NB4 (cell line): ENCODE results near the gene RRAGC.

Source experiments
- DNase-seq: peaks from one replicate; pipeline ENCODE4 v3.0.0; 2010; ENCODE audit warnings: low read depth
- H3K4me3 ChIP-seq: one replicate; pipeline ENCODE4 v1.5.1; 2011; ENCODE audit warnings: mild to moderate bottlenecking, low read depth, low read length, moderate library complexity
- MYC ChIP-seq: IDR thresholded peaks from 2 replicates; pipeline ENCODE4 v1.6.1; 2011; ENCODE audit warnings: low read depth, low read length
- POLR2A ChIP-seq: IDR thresholded peaks from 2 replicates; pipeline ENCODE4 v1.6.1; 2011; ENCODE audit warnings: mild to moderate bottlenecking; ENCODE audit not compliant: insufficient read length; ENCODE audit errors: extremely low read depth
- TF ChIP-seq, protein P1 (sequence below): IDR thresholded peaks from 2 replicates; pipeline ENCODE4 v1.6.1; 2011; ENCODE audit warnings: low read depth, low read length
- TF ChIP-seq, protein P2 (sequence below): IDR thresholded peaks from one replicate; pipeline ENCODE4 v1.5.1; 2012; ENCODE audit warnings: low read depth, low read length

RRAGC gene

GRCh38 chr1:38834221-38834782, 25.3 kb downstream of the RRAGC start:
- peak; percentile 54 for DNase-seq
- no peak overlapping the region for H3K4me3 ChIP-seq
- TF ChIP-seq, protein P1, sequence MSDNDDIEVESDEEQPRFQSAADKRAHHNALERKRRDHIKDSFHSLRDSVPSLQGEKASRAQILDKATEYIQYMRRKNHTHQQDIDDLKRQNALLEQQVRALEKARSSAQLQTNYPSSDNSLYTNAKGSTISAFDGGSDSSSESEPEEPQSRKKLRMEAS, result no peak
- TF ChIP-seq, protein P2, sequence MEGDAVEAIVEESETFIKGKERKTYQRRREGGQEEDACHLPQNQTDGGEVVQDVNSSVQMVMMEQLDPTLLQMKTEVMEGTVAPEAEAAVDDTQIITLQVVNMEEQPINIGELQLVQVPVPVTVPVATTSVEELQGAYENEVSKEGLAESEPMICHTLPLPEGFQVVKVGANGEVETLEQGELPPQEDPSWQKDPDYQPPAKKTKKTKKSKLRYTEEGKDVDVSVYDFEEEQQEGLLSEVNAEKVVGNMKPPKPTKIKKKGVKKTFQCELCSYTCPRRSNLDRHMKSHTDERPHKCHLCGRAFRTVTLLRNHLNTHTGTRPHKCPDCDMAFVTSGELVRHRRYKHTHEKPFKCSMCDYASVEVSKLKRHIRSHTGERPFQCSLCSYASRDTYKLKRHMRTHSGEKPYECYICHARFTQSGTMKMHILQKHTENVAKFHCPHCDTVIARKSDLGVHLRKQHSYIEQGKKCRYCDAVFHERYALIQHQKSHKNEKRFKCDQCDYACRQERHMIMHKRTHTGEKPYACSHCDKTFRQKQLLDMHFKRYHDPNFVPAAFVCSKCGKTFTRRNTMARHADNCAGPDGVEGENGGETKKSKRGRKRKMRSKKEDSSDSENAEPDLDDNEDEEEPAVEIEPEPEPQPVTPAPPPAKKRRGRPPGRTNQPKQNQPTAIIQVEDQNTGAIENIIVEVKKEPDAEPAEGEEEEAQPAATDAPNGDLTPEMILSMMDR, result no peak
- peak; percentile 29; the same call in 1 of the 2 replicates for TF ChIP-seq MYC
- TF ChIP-seq POLR2A, result no peak

DNA sequence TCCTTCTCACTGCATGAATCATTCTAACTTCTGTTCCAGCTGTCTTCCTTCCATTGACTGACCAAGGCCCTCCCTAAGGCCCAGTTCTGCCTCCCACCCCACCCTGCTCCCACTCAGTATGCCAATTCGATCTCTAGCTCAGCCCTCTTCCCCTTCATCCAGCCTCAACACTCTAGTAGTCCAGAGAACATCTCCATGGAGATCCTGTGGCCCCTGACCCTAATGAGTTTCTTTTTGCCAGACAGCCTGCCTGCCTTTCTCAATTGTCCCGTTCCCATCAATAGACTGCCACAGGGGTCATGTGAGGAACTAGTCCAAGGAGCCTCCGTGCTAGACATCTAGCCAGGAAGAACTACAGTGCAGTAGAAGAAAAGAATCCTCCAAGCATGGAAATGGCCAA, 26.4 kb downstream of the RRAGC start:
- TF ChIP-seq POLR2A, result no peak
- TF ChIP-seq, protein P2, result no peak
- TF ChIP-seq, protein P1, result no peak
- no peak for TF ChIP-seq MYC
- DNase-seq, result no peak
- H3K4me3 ChIP-seq, result no peak overlapping the region

DNA sequence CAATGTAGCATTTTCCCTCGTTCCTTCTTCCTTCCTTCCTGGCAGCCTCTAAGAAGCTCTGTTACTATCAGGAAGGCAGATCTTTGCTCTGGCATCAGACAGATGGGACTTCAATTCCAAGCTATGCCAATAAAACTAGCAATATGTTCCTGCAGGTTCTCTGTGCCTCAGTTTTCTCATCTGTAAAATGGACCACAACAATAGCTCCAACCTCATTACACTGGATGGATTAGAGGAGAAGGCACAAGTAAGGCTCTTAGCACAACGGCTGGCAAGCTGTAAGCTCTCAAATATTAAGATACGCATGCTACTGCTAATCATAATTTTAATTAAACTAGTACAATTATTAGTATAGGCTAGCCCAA, 27.2 kb downstream of the RRAGC start:
- TF ChIP-seq MYC (no peak), POLR2A (no peak)
- TF ChIP-seq, protein P2, result no peak
- TF ChIP-seq, protein P1, result no peak
- H3K4me3 ChIP-seq, result no peak overlapping the region
- DNase-seq, result no peak

DNA sequence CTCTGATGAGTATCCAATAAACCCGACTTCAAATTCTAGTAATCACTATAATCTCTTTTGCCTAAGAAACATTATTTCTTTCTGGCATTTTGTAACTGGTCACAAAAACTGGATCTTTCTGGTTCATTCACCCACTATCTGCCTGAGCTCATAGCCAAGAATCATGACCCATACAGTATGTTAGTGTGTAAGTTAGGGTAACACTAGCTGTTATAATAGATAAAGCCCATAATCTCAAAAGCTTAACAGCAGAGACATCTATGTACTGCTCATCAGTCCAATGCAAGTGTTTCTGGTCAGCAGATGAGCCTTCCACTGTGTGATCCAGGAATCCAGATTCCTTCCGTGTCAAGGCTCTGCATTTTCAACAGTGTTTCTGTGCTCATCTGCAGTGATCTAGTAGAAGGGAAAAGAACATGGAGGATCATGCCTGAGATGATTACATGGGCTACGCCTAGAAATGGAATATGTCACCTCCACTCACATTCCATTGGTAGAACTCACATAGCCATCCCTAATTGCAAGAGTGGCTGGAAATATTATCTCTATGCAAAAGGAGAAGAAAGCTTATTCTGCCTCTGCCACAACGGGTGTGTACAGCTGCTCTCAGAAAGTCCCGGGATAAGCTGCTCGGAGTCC, 27.7 kb downstream of the RRAGC start:
- no peak overlapping the region for H3K4me3 ChIP-seq
- no peak for DNase-seq
- TF ChIP-seq, protein P1, result no peak
- TF ChIP-seq, protein P2, result no peak
- TF ChIP-seq POLR2A, result no peak
- no peak for TF ChIP-seq MYC

DNA sequence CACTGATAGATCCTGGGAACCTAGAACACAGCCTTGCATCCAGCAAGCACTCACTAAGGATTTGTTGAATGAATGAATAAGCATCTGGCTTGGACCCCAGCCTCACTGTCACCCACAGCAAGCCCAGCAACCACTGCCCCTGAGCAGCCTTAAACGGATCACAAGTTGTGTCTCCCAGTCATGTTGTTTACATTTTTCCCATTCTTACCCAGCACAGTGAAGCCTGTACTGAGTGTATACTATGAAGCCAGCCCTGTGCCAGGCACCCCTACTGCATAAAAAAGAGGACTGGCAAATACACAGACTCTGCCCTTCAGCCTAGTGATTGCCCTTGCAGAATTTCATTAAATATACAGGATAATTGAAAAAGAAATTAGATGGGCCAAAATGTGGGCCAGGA, 30.2 kb downstream of the RRAGC start:
- no peak overlapping the region for H3K4me3 ChIP-seq
- no peak for TF ChIP-seq POLR2A
- TF ChIP-seq, protein P2, result no peak
- no peak for TF ChIP-seq MYC
- TF ChIP-seq, protein P1, result no peak
- no peak for DNase-seq
